Stromal cell of bone marrow (primary cell): ENCODE results near the gene HNRNPA1.
"Not testable (repeated sequence)": the region's sequence is repeated elsewhere in the genome, so short reads cannot be mapped to it uniquely, and the experiment has no call there.

Experiments used
- DNase-seq: peaks from one replicate; pipeline ENCODE4 v3.0.0-alpha.2; 2012; ENCODE audit warnings: low read depth

Gene HNRNPA1

DNA sequence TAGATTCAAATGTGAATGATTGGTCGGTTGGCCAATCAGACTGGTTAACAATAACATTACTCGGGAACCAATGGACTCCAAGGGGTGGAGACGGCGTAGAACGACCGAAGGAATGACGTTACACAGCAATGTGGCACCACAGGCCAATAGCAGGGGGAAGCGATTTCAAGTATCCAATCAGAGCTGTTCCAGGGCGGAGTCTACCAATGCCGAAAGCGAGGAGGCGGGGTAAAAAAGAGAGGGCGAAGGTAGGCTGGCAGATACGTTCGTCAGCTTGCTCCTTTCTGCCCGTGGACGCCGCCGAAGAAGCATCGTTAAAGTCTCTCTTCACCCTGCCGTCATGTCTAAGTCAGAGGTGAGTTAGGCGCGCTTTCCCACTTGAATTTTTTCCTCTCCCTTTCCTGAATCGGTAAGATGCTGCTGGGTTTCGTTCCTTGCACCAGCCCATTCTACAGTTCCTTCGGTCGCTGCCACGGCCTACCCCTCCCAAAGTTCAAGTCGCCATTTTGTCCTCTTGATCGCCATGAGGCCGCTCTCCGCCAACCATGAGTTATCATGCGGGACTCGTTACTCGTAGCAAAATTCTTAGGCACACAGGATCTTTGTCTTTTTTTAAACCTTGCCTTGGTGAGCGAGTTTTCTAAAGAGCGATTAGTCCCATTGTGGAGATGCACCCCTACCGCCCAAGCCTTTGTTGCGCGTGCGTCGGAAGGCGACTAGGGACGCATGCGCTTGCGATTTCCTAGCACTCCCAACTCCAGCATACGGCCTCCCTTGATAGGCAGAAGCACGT lies at the start of gene HNRNPA1:
HNRNPA1 (plus strand) TSS at position 259 of the 793 bp plus-strand sequence; CDS start at position 341, 82 bp downstream.
- peak; percentile 100 for DNase-seq

DNA sequence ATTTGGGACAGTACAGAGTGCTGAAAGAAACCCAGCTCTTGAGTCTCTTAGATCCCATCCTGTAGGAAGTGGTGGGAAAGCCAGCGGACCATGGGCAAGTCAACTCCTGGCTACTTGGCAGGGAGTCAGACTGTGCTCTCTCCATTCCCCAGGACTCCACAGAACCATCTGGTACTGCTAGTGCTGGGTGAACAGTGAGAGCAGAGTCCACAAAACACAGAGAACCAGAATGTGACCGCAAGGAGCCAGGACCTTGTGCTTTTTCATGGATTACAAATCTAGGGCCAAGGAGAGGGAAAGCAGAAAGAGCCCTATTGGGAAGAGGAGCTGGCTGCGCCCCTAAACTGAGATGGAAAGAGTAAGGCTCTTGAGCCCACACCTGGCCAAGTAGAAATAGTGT lies 49.3 kb upstream of the HNRNPA1 start:
- not testable (repeated sequence) for DNase-seq

DNA sequence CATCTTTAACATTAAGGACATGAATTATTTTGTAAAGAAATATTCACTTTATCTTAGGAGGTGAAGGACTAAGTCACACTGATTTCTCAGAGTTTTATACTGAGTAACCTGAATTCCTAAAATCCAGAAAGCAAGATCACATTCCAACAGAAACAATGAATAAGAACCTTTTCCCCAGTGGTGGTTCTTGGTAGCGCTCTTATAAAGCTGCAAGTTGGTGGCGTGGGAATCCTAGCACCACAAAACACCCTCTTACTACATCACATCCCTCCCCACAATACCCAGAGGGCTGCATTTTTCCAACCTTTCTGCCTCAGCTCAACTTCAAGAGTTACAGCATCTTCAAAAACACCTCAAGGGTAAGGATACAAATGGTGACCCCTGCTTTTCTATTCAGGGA lies 47.7 kb upstream of the HNRNPA1 start:
- peak; percentile 89 for DNase-seq

DNA sequence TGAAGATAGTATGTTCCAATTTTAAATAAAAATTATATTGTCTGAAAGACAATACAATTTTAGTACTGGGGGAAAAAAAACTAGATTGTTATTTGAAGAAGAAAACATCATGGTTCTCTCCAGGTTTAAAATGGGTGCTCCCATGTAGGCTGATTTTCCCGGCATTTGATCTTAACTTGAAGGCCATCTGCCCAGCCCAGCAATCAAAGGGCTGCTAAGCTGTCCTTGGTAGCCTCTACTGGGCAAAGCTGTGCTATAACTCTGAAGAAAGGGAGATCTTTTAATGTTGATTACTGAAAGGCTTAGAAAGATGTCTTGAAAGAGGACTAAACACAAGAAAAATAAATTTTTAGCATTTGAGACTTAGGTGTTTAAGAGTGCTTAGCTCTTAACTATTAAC lies 42.0 kb upstream of the HNRNPA1 start:
- no peak for DNase-seq

DNA sequence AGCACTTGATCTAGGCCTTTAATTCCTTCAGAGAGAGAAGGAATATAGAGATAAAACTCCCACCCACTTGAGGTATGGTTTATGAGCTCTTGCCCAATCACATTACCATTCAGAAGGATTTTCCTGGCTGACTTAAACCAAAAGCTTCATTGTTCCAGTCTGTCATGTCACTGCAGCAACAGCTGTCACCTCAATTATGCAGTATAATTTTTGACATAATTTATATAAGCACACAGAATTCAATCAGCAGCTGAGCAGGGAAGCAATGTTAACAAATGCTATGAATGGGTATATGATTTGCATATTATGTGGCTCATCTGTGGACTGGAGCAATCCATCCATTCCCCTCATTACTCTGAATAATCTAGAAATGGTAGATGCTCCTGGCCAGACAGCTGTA lies 40.9 kb upstream of the HNRNPA1 start:
- no peak for DNase-seq

DNA sequence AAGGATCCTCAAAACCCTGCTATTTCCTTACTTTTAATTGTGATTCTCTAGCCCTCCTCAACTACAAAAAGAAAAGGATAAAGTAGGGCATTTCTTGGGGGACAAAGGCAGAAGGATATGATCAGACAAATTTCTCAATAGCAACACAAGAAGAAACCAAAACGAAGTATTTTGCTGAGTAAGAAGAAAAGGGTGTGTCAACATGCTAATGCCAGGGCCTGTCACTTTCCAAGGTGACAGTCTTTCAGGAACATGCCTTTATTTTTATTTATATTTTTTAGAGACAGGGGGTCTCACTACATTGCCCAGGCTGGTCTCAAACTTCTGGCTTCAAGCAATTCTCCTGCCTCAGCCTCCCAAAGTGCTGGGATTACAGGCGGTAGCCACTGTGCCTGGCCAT lies 40.4 kb upstream of the HNRNPA1 start:
- no peak for DNase-seq

DNA sequence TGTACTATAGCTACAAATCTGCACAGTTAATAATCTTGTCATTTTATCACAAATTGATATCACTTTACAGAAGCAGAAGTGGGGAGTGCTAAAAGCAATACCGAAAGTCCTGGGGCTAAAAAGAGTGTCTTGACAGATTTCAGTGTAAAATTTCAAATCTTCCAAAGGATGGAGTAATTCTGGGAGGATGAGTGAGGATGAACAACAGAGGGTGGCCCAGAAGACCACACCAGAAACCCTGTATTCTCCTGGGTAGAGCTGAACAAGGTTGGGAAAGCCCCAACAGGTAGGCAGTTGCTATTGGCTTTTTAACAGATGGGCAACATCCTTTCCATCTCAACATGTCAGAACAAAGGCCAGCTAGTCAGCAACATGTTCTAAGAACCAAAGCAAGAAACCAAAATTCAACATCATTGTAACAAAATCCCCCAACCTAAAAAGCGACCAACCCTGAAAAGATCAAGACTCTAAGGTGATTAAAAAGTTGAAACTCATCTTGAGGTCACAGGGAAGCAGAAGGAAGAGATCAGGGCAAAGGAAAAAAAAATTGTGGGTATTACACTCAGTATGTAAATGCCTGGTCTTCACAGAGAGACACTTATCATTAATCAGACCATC lies 39.4 kb upstream of the HNRNPA1 start:
- DNase-seq = no peak

DNA sequence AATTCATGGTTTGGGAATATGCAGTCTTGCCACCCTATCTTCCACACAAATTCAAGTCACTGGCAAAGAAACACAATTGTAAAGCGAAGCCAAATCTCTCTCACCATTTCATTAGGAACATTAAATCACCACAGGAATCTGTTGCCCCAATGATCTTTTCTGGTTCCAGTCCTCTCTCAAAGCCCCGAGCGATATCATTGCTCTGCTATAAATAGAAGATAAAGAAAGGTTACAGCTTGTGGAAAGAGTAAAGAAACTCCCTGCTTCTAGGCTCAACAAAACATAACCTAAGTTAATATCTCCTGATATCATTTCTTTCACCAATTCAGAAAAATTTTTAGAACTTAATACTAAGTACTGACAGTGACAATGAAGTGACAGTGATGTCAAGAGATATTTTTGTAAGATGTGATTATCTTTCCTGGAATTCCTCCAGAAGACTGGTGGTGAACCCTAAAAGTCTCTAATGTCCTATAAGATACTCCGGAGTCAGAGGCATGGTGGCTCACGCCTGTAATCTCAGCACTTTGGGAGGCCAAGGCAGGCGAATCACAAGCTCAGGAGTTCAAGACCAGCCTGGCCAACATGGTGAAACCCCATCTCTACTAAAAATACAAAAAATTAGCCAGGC lies 34.4 kb upstream of the HNRNPA1 start:
- no peak for DNase-seq

DNA sequence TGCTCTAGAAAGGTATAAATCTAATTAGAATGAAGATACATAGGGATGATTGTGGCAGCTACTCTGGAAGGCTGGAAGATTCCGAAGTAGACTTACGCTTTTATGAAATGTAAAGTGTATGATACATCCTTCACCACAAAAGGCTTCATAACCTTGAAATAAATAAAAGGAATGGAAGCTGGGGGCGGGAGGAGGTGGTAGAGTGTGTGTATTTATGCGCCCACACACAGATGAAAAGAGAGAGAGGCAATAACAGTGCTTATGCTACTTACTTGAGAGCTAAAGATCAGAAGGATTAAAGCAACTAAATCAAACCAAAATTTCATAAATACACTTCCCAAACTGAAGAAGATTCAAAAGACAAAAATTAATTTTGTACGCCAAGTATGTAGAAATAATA lies 31.0 kb upstream of the HNRNPA1 start:
- DNase-seq = no peak

DNA sequence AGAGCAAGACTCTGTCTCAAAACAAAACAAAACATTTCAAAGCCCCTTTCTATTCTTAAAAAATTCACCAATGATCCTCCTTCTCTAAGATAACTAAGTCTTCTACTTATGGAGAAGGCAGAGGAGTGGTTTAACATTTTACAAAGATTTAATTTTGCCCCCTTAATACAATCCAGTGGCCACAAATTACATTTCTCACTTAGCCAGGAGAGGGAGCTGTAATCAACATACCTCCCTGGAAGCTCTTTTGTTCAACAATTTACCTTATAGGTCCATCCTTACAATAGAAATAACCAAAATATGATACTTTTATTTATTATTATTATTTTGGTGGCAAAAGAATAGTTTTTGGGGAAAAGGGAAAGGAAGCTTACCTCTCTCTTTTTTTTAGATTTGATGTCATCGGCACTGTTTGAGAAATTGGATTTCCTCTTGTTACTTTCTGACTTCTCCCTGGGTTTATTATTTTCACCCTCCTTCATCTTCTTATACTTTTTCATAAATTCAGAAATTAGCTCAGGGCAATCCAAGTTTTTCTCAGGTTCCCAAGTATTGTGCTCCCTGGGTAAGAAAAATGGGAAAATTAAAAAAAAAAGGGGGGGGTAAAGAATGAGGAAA lies 28.8 kb upstream of the HNRNPA1 start:
- peak; percentile 26 for DNase-seq

DNA sequence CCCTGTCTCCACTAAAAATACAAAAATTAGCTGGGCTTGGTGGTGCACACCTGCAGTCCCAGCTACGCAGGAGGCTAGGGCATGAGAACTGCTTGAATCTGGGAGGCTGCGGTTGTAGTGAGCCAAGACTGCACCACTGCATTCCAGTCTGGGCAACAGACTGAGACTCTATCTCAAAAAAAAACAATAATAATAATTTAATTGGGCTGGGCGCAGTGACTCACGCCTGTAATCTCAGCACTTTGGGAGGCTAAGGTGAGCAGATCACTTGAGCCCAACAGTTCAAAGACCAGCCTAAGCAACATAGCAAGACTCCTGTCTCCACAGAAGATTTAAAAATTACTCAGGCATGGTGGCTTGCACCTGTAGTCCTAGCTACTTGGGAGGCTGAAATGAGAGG lies 27.3 kb upstream of the HNRNPA1 start:
- no peak for DNase-seq

DNA sequence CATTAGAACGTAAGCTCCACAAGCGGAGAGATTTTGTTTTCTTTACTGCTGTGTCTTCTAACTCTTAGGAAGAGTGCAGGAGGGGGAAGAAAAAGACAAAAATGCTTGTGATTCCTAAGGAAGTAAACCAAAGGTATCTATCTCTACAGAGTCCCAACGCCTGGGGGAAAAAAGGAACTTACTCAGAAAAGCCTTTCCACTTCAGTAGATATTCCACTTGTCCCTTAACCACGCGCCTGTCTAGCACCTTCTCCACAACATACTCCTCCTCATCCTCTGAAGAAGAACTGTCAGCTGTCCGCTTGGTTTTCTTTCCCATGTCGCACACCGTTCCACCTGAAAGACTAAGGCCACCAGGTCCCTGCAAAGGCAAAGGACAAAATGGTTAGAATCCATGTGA lies 23.2 kb upstream of the HNRNPA1 start:
- no peak for DNase-seq

DNA sequence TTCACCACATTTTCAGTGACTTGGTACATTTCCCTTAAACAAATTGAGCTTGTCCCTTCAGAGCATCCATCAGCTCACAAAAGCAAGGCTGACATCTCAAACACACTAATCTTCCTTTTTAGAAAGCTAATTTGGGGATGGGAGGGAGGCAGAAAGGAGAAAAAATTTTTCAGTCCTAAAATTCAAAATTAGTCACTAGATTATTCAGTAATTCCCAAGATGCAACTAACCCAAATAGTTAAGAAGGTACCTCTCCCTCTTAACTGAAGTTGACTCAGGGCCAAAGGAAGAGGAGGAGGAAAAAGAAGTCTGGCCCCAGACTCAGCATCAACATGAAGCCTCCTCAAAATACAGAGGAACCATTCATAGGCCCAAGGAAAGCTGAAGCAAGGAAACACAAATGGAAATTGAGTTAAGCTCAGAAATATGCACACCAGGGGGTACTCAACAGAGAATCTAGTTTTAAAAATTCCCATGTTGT lies 22.3 kb upstream of the HNRNPA1 start:
- peak; percentile 12 for DNase-seq

DNA sequence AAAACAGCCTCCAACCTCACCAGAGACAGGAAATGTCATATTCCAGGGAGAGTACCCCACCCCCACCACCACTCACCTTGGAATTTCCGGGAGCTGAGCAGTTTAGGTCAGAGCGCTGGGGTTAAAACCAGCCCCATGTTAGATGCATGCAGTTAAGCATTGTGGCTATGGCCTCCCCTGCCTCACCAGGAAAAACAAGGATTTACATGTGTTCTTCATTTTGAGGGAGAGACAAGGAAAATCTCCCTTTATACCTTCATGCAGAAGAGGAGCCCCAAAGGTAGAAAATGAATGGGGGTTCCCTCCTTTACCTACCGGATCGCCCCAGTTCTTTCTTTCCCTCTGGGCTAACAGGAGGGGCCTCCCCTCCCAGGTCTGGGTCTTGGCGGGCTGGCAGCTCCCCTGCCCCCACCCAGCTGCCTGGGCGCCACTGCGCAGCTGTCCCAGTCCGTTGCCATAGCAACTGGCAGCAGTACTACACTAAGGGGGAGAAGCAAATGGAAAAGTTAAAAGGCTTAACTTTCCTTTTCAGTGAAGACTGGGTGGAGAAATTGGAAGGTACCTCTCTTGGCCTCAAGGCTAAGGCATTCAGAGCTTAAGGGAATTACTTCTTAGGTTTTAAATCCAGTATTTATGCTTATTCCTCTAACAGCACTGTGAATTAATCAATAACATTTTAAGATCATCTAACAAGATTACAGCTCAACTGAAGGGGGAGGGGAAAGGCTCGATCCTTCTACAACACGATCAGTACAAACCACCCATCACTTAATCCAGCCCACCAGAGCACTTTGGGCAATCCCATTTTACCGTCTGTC lies 21.1 kb upstream of the HNRNPA1 start:
- peak; percentile 84 for DNase-seq

DNA sequence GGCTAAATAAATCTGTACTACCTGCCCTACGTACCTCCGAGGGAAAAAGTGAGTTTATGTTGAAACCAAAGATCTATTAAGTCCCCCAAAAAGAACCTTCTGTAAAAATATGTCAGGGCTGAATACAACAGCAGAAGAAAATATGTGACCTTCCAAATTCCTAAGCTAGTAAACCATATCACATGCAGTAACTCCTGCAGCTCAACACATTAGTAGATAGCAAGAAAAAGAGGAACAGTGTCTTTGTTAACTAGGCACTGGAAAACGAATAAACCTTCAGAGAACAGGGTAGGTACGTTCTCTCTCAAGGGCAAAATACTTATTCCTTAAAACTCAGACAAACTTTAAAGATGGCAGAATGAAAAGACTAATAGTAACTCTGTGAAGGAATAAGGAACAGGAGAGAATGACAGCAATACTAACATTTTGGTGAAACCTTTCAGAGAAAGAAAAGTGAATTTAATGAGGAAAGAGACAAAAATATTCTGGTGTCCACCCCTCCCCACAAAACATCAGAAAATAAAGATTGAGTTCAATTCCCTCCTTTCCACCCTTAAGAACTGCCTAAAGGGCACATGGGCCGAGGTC lies 18.6 kb upstream of the HNRNPA1 start:
- no peak for DNase-seq

DNA sequence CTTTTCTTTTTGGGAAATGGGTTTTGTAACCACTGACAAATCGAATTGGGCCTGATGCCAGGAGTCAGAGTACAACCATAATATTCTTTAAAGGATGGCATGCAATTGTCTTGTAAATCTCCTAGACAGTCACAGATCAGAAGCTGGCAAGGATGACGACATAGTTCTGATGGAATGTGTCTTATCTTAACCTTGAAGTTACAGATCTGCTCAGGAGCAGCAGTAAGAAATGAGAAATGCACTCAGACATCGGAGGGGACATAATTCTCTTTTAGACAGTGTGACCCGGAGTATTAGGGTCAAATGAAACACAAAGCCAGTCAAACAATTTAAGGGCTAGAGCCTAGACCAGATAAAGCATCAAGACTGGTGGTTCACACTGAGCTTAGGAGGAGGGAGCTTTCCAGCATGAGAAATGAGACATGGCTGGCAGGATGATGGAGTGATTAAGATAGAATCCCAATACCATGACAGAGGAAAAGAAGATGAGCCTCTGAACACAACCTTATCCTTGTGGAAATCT lies 18.1 kb upstream of the HNRNPA1 start:
- peak; percentile 24 for DNase-seq

DNA sequence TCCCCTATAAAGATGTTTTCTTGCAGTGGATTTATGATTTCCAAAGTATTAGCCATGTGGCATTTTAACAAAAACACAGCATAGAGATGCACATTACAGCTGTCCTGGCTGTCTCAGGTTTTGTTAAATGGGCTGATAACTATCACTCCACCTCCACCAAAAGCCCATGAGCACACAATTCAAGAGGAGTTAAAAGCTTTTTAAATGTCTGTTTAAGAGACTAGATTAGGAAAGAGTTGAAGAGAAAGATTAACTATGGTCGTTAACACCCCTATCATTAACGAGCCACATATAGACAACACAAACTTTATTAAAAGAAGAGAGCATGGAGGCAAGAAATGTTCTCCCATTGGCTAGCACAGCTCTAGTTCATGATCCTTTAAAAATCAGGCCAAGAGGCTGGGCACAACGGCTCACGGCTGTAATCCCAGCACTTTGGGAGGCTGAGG lies 15.1 kb upstream of the HNRNPA1 start:
- no peak for DNase-seq

DNA sequence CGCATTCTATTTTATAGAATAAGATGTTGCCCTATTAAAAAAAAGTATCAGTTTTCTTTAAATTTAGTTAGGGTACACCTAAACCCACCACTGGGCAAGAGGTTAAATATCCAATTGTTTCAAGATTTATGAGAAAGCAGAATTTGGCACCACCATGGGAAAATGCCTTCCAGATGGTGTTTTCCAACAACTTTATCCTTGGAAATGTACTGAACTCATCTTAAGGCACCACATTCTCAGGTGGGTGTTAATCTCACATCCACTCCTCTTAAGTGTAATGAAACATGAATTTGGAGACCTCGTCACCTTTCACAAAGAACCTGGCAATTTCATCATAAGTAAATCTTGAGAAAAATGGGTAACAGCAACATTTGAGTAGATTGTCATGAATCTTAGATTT lies 13.7 kb upstream of the HNRNPA1 start:
- DNase-seq = no peak

DNA sequence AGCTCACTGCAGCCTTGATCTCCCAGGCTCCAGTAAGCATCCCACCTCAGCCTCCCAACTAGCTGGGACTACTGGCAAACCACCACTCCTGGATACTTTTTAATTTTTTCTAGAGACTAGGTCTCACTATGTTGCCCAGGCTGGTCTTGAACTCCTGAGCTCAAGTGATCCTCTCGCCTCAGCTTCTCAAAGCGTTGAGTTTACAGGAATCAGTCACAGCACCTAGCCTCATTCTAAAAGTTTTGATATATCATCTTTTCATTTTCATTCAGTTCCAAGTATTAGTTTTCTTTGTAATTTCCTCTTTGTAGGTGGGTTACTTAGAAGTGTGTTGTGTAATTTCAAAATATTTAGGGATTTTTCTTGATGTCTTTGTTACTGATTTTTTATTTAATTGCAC lies 10.2 kb upstream of the HNRNPA1 start:
- DNase-seq = no peak

DNA sequence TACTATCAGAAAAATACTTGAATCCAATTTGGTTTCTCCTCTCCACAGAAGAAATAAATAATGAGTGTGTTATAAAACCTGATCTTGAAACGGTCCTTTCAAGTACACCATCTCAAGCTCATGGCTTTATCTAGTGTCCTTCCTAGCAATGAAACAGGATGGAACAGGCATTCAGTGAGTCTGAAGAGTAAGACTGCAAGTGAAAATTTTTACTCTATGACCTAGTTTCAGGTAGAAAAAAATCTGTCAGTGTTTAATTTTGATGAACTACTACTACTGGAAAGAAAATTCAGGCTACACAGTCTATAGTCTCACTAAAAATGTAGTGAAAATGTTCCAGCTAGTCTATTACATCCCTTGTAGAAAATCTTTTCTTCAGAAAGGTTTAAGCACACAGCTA lies 8.3 kb upstream of the HNRNPA1 start:
- DNase-seq = no peak

DNA sequence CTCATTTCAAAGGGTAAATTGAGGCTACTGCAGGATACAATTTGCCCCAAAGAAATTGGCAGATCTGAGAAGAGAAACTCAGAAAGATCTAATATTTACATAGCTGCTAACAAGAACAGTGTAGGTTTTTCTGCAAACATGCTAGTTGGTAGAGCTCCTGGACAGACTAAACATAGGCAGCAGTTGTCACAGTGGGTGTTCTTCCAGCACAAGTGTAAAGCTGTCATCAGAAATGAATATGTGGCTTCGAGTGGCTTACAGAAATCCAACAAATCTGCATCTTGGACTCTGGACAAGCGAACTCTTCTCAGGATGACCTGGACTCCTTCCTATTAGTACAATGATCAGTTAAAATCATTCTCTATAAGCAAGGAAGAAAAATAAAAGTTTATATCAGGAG lies 6.5 kb upstream of the HNRNPA1 start:
- no peak for DNase-seq
